Measurements from ENCODE around the gene SPATA31E1.
"Not testable (repeated sequence)": the region's sequence is repeated elsewhere in the genome, so short reads cannot be mapped to it uniquely, and the experiment has no call there.

SPATA31E1 gene

DNA sequence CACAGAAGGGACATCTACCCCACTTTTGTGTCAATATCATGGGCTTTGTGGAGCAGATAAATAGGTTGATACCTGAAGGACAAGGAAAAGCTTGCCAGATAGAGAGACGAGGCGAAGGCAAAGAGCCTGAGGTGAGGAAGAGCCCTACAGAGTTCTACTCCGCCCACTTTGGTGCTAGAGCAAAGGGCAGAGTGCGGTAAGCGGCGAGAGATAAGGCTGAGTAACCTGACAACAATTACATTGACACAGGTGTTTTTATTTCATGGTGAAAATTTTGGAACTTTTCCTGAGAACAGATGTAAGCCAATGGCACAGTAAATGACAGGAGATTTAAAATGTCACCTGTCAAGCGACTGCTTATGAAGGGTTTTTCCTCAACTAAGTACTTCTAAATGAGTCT, 51.8 kb downstream of the SPATA31E1 start:
- not testable (repeated sequence) for DNase-seq (ENCODE audit: low read depth)

DNA sequence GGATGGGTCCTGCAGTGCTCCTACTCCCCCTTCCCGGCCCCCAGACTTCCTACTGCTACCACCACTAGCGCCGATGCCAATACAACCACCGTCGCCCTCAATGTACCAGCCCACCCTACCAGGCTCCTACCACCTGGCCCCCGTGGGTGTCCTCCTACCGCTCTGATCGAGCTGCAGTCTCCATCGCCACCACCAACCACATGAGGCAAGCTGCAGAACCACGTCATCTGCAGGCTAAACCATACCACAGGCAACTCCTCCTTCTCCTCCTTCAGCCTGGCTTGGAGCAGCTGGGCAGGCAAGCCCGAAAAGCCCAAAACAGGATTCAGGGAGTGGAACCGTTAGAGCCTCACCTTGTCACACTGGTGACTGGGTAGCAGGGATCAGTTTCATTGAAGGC, 54.7 kb downstream of the SPATA31E1 start:
- not testable (repeated sequence) for DNase-seq (ENCODE audit: low read depth)

DNA sequence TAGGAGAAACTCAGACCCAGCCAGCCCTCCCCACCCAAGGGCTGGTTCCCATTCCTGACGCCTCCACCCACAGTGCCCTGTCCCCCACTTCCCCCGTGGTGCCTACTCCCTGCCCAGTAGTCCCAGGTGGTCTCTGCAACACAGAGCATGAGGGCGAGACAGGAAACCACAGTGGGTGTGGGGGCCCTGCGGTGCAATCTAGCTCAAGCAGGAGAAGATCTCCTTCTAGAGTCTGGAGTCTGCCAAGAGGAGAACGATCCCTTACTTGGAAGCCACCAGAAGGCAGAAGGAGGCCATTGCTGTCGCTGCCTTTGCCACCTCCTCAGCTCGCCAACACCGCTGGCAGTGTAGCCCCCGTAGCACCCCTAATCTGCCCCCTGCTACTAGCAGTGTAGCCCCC, 55.2 kb downstream of the SPATA31E1 start:
- DNase-seq (ENCODE audit: low read depth), result not testable (repeated sequence)

- not testable (repeated sequence) for DNase-seq (ENCODE audit: low read depth)
Measured at GRCh38 chr9:87938336-87938735, 55.7 kb downstream of the SPATA31E1 start.

All from amniotic epithelial cell (primary cell).